ENCODE results near the gene HOXB6.

- TF ChIP-seq CTCF (conservative IDR thresholded peaks at IDR 0.05; ENCODE audit: low read depth, low read length) (no peak), EZH2 (IDR thresholded peaks at IDR 0.05; ENCODE audit: borderline replicate concordance, low read depth, low read length, poor library complexity, severe bottlenecking) (no peak)
These were observed 35.4 kb upstream of the HOXB6 start for GRCh38 chr17:48639982-48640857.
